A549 (cell line): ENCODE data around the gene NOP9. TPM values are rescaled to one million over a fixed set of nuclear protein-coding genes. Genes with fewer than 3 reads are reported as not detected.

ENCODE experiments used
- ATAC-seq, 2 experiments: fragments of 200-7000 bp in 1 of 2; fragments of >200 bp in 1 of 2; cut with Nextera tagmentation in 1 of 2; cut with Tn5 transposase in 1 of 2; 3 replicates each; pipeline versions ENCODE4 v1.8.0 to v1.9.1; 2018 to 2020; ENCODE audit warnings: mild to moderate bottlenecking in 1 of 2, moderate library complexity in 1 of 2
- CTCF ChIA-PET: fragments of 300-600 bp; sonication (Branson Sonifier 250); formaldehyde crosslinking; extraction: SDS; loops from one replicate; lab custom pipeline; 2021; ENCODE audit warnings: antibody characterized with exemption, inconsistent platforms; lab: Yijun Ruan, JAX
- POLR2A ChIA-PET: fragments of 350-600 bp; formaldehyde crosslinking; extraction: SDS; loops from one replicate; lab custom pipeline; 2021; ENCODE audit warnings: antibody characterized with exemption, inconsistent platforms; lab: Yijun Ruan, JAX
- DNase-seq, 2 experiments: peaks; one replicate each; pipeline versions ENCODE4 v3.0.0 to v3.0.0-alpha.2; 2011 to 2016; ENCODE audit warnings: low read depth in 1 of 2, low spot score in 1 of 2
- FAIRE-seq: peaks from 2 replicates; lab custom pipeline; 2011; peaks lifted over from hg19 to GRCh38; lab: Jason Lieb, UNC
- H3K27ac ChIP-seq, 2 experiments: fragments of >200 bp; sonication (Bioruptor Twin); formaldehyde crosslinking; 3 replicates each; pipeline ENCODE4 v1.5.1; 2016 to 2017
- H3K4me1 ChIP-seq: fragments of >200 bp; sonication (Bioruptor Twin); formaldehyde crosslinking; 3 replicates; pipeline ENCODE4 v1.6.1; 2016
- H3K4me2 ChIP-seq: fragments of >200 bp; sonication (Bioruptor Twin); formaldehyde crosslinking; 3 replicates; pipeline ENCODE4 v1.6.1; 2016
- H3K4me3 ChIP-seq: fragments of >200 bp; sonication (Bioruptor Twin); formaldehyde crosslinking; 3 replicates; pipeline ENCODE4 v1.5.1; 2016
- H3K9me3 ChIP-seq: fragments of >200 bp; sonication (Bioruptor Twin); formaldehyde crosslinking; 3 replicates; pipeline ENCODE4 v1.6.1; 2016
- BHLHE40 ChIP-seq: IDR thresholded peaks from 2 replicates; pipeline ENCODE4 v1.6.1; 2012; ENCODE audit warnings: low read depth, low read length, inconsistent platforms
- CEBPB ChIP-seq, 2 experiments: fragments of >200 bp in 1 of 2; sonication (Bioruptor Twin) in 1 of 2; formaldehyde crosslinking in 1 of 2; IDR thresholded peaks; 2 replicates each; pipeline ENCODE4 v1.6.1; 2012 to 2016
- CHD2 ChIP-seq: fragments of 150-350 bp; IDR thresholded peaks from 2 replicates; pipeline ENCODE4 v1.6.1; 2014; ENCODE audit warnings: low read length; ENCODE audit not compliant: partially characterized antibody
- EHF ChIP-seq: fragments of 250-450 bp; sonication (Bioruptor Pico); IDR thresholded peaks from 2 replicates; pipeline ENCODE4 v1.5.0; 2020; ENCODE audit warnings: mild to moderate bottlenecking
- EHMT2 ChIP-seq: fragments of 200-600 bp; sonication (generic); IDR thresholded peaks from 2 replicates; pipeline ENCODE4 v1.6.1; 2016; ENCODE audit warnings: antibody characterized with exemption, low read depth, mild to moderate bottlenecking, moderate library complexity
- FOSL2 ChIP-seq, 2 experiments: fragments of 450-650 bp in 1 of 2; fragments of >200 bp in 1 of 2; sonication (Bioruptor Twin) in 1 of 2; formaldehyde crosslinking; IDR thresholded peaks; 2 replicates each; pipeline versions ENCODE4 v1.5.0 to v1.6.1; 2016 to 2020; ENCODE audit warnings: mild to moderate bottlenecking in 1 of 2, moderate library complexity in 1 of 2
- HOXB13 ChIP-seq: fragments of 250-450 bp; sonication (Bioruptor Pico); IDR thresholded peaks from 2 replicates; pipeline ENCODE4 v1.5.0; 2020; ENCODE audit warnings: low read depth, mild to moderate bottlenecking, moderate library complexity
- JUN ChIP-seq, 2 experiments: fragments of >200 bp; sonication (Bioruptor Twin); formaldehyde crosslinking; IDR thresholded peaks; 2 replicates in 1 of 2; 3 replicates in 1 of 2; pipeline ENCODE4 v1.6.1; 2016 to 2017
- POLR2A ChIP-seq: IDR thresholded peaks from 2 replicates; pipeline ENCODE4 v1.6.1; 2012; ENCODE audit warnings: mild to moderate bottlenecking, low read length
- RAD21 ChIP-seq, 2 experiments: fragments of >200 bp in 1 of 2; sonication (Bioruptor Twin) in 1 of 2; formaldehyde crosslinking in 1 of 2; IDR thresholded peaks in 1 of 2; conservative IDR thresholded peaks in 1 of 2; 2 replicates in 1 of 2; 3 replicates in 1 of 2; pipeline ENCODE4 v1.6.1; 2012 to 2018; ENCODE audit warnings: inconsistent platforms in 1 of 2
- RFX5 ChIP-seq: fragments of 450-650 bp; IDR thresholded peaks from 2 replicates; pipeline ENCODE4 v1.7.1; 2014; ENCODE audit warnings: antibody characterized with exemption, mild to moderate bottlenecking, moderate library complexity
- RNF2 ChIP-seq: fragments of 200-600 bp; sonication (generic); IDR thresholded peaks from 2 replicates; pipeline ENCODE4 v1.6.1; 2016; ENCODE audit warnings: low read depth, mild to moderate bottlenecking, antibody characterized with exemption, moderate library complexity, borderline replicate concordance
- ZNF302 ChIP-seq: fragments of 250-450 bp; sonication (Bioruptor Pico); IDR thresholded peaks from 2 replicates; pipeline ENCODE4 v1.9.0; 2021; ENCODE audit warnings: inconsistent platforms, mild to moderate bottlenecking, moderate library complexity
- ZSCAN20 ChIP-seq: fragments of 250-450 bp; sonication (Bioruptor Pico); IDR thresholded peaks from 2 replicates; pipeline ENCODE4 v1.8.0; 2022; ENCODE audit warnings: mild to moderate bottlenecking, moderate library complexity
- WGBS: methylation state at CpG from one replicate; pipeline ENCODE4 v1.1.6; 2017; ENCODE audit errors: missing lambda C conversion rate; 5-methylcytosine and 5-hydroxymethylcytosine counted together
- polyA plus RNA-seq, 4 experiments: library from polyadenylated mRNA; depleted of rRNA in 3 of 4; stranded (reverse); fragments of >200 nt; fragmentation: RNase III in 1 of 4; extraction: RNeasy Plus Mini Kit Qiagen cat#74134 plus additional on column Dnase treatment in 1 of 4; gene quantifications; 2 replicates in 3 of 4; 3 replicates in 1 of 4; pipeline ENCODE4 v1.2.3, GENCODE V29; 2011 to 2017
- TF ChIP-seq, protein P1 (sequence below): fragments of 250-450 bp; sonication (Bioruptor Pico); IDR thresholded peaks from 2 replicates; pipeline ENCODE4 v1.5.0; 2020; ENCODE audit warnings: low read depth, mild to moderate bottlenecking, moderate library complexity
- TF ChIP-seq, protein P2 (sequence below): fragments of >200 bp; sonication (Bioruptor Twin); formaldehyde crosslinking; IDR thresholded peaks from 2 replicates; pipeline ENCODE4 v1.6.1; 2016
- TF ChIP-seq, protein P3 (sequence below): fragments of 200-600 bp; sonication (generic); IDR thresholded peaks from 2 replicates; pipeline ENCODE4 v1.6.1; 2016; ENCODE audit warnings: antibody characterized with exemption, mild to moderate bottlenecking, moderate library complexity
- TF ChIP-seq, protein P4 (sequence below): IDR thresholded peaks from 2 replicates; pipeline ENCODE4 v1.6.1; 2012; ENCODE audit warnings: low read depth, borderline replicate concordance
- TF ChIP-seq, protein P5 (sequence below): fragments of 450-650 bp; IDR thresholded peaks from 2 replicates; pipeline ENCODE4 v1.6.1; 2014; ENCODE audit warnings: antibody characterized with exemption
- TF ChIP-seq, protein P6 (sequence below): fragments of >200 bp; sonication (Bioruptor Twin); formaldehyde crosslinking; IDR thresholded peaks from 3 replicates; pipeline ENCODE4 v1.5.1; 2016

The NOP9 gene
- polyA plus RNA-seq, 2 of the 4 experiments (the other 2 are of a cell fraction) = 16.5 to 24.5 TPM

DNA sequence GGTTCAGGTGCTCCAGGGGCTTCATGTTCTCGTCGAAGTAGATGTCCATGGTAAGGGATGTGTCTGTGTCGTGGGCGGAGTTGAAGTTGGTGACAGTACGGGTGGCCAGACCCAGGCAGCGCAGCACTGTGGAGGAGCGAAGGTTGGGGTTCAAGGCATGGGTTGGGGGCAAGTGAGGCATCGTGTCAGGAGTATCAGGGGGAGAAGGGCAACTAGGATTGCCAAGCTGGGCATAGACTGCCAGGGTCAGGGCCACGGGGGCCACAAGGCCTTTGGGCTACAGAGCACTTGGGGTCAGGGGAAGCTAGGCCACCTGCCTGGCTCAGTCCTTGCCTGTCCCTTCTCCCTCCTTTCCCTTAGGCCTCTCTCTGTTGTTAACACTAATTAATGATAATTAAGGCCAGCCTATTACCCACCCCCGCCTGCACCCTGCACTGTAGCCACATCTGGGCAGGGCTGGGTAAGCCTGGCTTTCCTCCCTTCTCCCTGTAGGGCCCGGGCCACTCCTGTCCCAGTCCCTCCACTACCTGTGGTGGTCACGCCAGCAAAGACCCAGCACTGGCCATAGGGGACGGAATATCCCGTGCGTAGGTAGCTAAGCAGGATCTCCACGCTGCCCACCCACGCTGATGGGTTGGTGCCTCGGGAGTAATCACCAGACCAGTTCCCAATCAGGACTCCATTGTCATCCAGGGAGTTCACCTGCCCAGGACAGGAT is 40.9 kb upstream of the NOP9 start:
- ATAC-seq (no peak), FAIRE-seq (no peak), DNase-seq (no peak)
- POLR2A ChIA-PET = interaction anchor here (0.6 to 1.4 kb wide), 4 partner anchors 11 to 16 kb away, joined by 3 to 7 read pairs (median 4); partner anchors contain the start of genes RABGGTA and TINF2
- no peak overlapping the region for H3K4me3 ChIP-seq
- TF ChIP-seq EHMT2 (no peak), HOXB13 (CRISPR knock-in tag) (no peak), CEBPB (IDR thresholded peaks at IDR 0.05) (no peak), RAD21 (conservative IDR thresholded peaks at IDR 0.05 in 1 of 2, IDR thresholded peaks at IDR 0.05 in 1 of 2) (no peak), ZSCAN20 (CRISPR knock-in tag) (no peak), ZNF302 (no peak), POLR2A (no peak)
- TF ChIP-seq, protein P1, sequence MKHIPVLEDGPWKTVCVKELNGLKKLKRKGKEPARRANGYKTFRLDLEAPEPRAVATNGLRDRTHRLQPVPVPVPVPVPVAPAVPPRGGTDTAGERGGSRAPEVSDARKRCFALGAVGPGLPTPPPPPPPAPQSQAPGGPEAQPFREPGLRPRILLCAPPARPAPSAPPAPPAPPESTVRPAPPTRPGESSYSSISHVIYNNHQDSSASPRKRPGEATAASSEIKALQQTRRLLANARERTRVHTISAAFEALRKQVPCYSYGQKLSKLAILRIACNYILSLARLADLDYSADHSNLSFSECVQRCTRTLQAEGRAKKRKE (CRISPR knock-in tag) = no peak
- no peaks in the 10 kb centered on the region for H3K9me3 ChIP-seq
- no peak overlapping the region for H3K4me2 ChIP-seq
- peak overlapping the region in 1 of 2 experiments; percentile 49; a peak in 2 of 6 replicates for H3K27ac ChIP-seq
- CTCF ChIA-PET = interaction anchor here (0.5 to 10.7 kb wide), 5 partner anchors 16 to 143 kb away, joined by 3 to 76 read pairs (median 3); partner anchors contain the start of gene TINF2
- peaks cover 8% of the 10 kb centered on the region for H3K4me1 ChIP-seq
- 89% methylated on average over 18 of the region's 18 CpGs for WGBS

DNA sequence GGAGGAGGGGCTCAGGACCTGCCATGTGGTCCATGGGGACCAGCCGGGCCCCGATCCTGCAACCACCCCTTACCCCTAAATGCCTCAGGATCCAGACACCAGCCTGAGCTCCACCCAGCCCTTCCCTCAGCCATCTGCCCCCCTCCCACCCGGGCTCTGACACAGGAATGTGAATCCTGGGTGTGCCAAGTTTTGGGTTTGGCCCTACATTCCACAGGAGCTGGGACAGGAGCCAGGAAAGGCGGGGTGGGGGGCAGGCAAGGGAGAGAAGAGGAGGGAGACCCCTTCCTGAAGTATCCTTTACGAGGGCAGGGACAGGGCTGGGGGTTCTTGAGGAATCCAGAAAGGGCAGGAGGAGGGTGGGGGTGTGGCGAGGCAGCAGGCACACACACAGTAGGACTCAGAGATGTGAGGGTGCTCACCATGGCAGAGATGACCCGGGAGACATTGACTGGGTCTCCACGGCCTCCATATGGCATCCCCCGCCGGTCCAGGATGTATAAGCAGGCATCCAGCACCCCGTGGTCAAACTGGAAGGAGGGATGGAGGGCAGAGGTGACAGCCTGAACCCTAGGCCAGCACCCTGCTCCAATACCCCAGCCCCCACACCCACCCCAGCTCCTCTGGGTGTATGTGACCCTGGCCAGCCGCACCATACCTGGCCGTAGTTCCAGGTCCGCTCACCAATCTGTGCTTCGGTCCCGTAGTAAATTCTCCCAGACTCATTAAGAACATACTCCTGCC is 40.2 kb upstream of the NOP9 start:
- Histone ChIP-seq H3K4me2 (no peak overlapping the region), H3K27ac (peak overlapping the region in 1 of 2 experiments; percentile 49; a peak in 2 of 6 replicates), H3K4me3 (no peak overlapping the region), H3K4me1 (peaks cover 8% of the 10 kb centered on the region), H3K9me3 (no peaks in the 10 kb centered on the region)
- ChIA-PET POLR2A (no interaction called here), CTCF (interaction anchor here (0.9 to 10.7 kb wide), 3 partner anchors 17 to 49 kb away, joined by 3 to 76 read pairs (median 5); partner anchors contain the start of gene TINF2)
- peak in 1 of 2 experiments; percentile 9; a peak in 1 of 6 replicates for ATAC-seq
- no peak for FAIRE-seq
- no peak for DNase-seq
- WGBS = 74% methylated on average over 14 of the region's 16 CpGs
- TF ChIP-seq, protein P2, sequence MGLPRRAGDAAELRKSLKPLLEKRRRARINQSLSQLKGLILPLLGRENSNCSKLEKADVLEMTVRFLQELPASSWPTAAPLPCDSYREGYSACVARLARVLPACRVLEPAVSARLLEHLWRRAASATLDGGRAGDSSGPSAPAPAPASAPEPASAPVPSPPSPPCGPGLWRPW = no peak
- TF ChIP-seq BHLHE40 (no peak), RFX5 (no peak), EHMT2 (no peak), JUN (IDR thresholded peaks at IDR 0.05) (no peak), FOSL2 (IDR thresholded peaks at IDR 0.05) (no peak), FOSL2 (CRISPR knock-in tag; IDR thresholded peaks at IDR 0.05) (no peak), CHD2 (no peak), EHF (CRISPR knock-in tag) (no peak), HOXB13 (CRISPR knock-in tag) (no peak), RNF2 (no peak)
- TF ChIP-seq, protein P3, sequence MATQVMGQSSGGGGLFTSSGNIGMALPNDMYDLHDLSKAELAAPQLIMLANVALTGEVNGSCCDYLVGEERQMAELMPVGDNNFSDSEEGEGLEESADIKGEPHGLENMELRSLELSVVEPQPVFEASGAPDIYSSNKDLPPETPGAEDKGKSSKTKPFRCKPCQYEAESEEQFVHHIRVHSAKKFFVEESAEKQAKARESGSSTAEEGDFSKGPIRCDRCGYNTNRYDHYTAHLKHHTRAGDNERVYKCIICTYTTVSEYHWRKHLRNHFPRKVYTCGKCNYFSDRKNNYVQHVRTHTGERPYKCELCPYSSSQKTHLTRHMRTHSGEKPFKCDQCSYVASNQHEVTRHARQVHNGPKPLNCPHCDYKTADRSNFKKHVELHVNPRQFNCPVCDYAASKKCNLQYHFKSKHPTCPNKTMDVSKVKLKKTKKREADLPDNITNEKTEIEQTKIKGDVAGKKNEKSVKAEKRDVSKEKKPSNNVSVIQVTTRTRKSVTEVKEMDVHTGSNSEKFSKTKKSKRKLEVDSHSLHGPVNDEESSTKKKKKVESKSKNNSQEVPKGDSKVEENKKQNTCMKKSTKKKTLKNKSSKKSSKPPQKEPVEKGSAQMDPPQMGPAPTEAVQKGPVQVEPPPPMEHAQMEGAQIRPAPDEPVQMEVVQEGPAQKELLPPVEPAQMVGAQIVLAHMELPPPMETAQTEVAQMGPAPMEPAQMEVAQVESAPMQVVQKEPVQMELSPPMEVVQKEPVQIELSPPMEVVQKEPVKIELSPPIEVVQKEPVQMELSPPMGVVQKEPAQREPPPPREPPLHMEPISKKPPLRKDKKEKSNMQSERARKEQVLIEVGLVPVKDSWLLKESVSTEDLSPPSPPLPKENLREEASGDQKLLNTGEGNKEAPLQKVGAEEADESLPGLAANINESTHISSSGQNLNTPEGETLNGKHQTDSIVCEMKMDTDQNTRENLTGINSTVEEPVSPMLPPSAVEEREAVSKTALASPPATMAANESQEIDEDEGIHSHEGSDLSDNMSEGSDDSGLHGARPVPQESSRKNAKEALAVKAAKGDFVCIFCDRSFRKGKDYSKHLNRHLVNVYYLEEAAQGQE = no peak
- TF ChIP-seq, protein P4, sequence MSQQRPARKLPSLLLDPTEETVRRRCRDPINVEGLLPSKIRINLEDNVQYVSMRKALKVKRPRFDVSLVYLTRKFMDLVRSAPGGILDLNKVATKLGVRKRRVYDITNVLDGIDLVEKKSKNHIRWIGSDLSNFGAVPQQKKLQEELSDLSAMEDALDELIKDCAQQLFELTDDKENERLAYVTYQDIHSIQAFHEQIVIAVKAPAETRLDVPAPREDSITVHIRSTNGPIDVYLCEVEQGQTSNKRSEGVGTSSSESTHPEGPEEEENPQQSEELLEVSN = no peak
- TF ChIP-seq, protein P5, sequence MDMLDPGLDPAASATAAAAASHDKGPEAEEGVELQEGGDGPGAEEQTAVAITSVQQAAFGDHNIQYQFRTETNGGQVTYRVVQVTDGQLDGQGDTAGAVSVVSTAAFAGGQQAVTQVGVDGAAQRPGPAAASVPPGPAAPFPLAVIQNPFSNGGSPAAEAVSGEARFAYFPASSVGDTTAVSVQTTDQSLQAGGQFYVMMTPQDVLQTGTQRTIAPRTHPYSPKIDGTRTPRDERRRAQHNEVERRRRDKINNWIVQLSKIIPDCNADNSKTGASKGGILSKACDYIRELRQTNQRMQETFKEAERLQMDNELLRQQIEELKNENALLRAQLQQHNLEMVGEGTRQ = no peak
- TF ChIP-seq, protein P6, sequence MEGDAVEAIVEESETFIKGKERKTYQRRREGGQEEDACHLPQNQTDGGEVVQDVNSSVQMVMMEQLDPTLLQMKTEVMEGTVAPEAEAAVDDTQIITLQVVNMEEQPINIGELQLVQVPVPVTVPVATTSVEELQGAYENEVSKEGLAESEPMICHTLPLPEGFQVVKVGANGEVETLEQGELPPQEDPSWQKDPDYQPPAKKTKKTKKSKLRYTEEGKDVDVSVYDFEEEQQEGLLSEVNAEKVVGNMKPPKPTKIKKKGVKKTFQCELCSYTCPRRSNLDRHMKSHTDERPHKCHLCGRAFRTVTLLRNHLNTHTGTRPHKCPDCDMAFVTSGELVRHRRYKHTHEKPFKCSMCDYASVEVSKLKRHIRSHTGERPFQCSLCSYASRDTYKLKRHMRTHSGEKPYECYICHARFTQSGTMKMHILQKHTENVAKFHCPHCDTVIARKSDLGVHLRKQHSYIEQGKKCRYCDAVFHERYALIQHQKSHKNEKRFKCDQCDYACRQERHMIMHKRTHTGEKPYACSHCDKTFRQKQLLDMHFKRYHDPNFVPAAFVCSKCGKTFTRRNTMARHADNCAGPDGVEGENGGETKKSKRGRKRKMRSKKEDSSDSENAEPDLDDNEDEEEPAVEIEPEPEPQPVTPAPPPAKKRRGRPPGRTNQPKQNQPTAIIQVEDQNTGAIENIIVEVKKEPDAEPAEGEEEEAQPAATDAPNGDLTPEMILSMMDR = no peak
